ENCODE measurements around the gene FBXO17.
A peak's percentile ranks its signal among the peaks of the same experiment; 100 is the strongest.

- TF ChIP-seq CTCF (IDR thresholded peaks at IDR 0.05), result no peak
- peak in 2 of 3 donors; percentile 34 to 37 for TF ChIP-seq POLR2A (IDR thresholded peaks at IDR 0.05)
Measured at GRCh38 chr19:38975214-38975860, at the start of gene FBXO17.
